ENCODE data around the gene MAP4K2.

Gene MAP4K2

DNA sequence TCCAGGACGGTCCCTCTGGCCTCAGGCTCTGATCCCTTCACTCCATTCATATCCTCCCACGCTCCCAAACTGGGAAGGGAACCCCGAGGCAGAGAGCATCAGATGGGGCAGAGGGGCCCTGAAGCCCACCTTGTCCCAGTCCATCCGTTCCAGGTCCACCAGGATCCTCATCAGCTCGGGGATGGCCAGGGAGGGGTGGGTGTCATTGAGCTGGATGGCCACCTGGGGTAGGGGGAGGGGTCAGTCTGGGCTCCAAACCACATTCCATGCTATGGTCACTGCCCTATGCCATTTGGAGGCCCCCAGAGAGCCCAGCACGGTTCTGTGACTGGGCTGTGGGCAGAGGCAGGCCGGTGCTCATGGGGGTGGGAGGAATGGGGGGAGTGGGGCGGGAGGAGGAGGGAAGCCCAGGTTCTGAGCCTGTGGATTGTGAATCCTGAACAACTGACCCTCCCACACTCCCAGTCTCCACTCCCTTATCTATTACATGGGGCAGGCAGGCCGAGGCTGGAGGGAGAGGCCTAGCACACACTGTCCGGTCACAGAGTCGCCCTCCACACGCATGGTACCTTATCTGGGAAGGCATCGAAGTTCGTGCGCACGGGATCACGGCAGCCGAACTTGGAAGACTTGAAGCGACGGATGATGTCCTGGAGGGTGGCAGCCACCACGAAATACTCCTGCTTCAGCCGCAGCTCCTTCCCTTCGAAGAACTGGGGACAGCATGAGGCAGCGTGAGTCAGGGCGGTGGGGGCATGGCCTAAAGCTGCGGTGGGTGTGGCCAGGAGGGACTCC, 48.7 kb downstream of the MAP4K2 start:
- DNase-seq: no peak

DNA sequence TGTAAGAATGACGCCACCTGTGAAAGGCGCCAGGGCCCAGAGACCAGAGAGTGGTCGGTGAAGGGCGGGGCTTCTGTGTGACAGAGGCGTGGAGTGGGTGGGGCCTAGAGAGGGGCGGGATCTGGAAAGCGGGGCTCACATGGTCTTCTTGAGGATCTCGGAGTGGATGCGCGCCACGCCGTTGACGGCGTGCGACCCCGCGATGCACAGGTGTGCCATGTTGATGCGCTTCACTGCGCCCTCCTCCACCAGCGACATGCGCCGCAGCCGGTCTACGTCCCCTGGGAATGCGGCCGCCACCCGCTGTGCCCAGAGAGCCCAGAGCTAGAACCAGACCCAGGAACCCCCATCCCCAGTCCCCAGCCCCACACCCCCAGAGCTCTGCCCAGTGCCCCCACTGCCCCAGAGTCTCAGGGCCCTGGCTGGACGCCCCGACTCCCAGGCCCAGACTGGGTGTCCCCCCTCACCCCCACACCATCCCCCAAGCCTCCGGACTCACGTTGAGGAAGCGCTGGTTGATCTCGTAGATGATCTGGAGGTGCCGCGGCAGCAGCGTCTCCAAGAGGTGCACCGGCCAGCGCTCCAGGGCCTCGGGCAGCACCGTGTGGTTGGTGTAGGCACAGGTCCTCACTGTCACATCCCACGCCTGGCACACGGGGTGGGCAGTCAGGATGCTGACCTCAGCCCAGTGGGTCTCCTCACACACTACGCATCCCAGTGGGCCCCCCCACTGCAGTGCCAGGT, 49.5 kb downstream of the MAP4K2 start:
- DNase-seq: no peak

DNA sequence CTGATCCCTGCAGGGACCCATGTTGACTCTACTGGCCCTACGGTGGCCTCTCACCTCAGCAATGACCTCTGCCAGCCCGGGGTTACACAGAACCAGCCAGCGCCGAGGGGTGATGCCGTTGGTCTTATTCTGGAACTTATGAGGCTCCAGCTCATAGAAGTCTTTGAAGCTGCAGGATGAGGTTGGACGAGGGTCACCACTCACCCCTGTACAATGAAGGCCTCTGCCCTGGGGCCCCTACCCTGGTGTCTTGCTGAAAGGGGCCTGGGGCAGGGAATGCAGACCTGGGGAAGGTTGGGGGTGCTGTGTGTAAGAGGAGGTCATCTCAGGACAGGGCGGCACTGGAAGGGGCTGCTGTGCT, 50.0 kb downstream of the MAP4K2 start:
- DNase-seq: no peak

DNA sequence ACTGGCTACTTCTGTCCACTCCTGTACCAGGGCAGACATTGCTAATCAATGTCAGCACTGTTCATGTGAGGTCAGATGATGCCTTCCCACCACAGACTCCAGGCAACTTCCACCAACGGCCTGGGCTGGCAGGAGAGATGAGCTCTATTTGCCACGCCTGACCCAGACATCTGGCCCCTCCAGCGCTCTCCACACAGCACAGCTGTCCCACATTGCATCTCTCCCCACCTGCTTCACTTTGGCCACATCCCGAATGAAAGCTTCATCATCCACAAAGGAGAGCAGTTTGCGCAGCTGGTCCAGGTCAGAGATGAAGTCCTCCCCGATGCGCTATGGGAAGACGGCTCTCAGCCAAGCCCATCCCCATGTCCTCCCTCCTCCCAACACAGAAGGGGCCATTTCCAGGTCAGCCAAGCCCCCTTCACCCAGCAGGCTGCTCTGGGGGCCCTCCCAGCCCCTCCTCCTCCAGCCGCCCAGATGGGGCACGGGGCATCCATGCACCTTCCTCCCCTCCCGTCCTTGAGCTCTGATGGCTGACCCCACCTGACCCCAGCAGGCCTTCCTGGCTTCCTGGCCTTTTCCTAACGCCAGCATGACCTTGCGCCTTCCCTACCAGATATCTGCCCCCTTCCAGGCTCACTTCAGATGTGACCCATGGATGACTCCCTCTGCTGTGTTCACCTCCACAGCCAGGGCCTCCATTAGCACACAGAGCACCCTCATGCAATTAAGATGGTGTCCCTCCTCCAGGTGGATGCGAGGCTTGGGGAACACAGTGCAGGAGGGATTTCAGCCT, 50.6 kb downstream of the MAP4K2 start:
- no peak for DNase-seq

DNA sequence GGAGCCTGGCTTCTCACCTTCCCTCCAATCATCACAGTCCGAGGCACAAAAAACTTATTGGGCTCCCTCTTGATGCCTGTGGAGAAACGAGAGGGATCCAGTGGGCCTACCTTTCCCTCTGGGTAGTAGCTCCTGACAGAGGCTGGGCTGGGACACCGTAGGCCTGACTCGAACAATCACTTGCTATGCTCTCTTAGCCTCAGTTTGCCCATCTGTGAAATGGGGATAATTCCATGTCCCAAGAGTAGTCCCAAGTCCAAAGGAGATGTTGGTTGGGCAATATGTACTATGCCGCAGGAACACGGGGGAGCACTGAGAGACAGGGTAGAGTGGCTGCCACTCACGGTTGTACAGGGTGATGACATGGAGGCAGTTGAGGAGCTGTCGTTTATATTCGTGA, 51.4 kb downstream of the MAP4K2 start:
- DNase-seq: no peak

DNA sequence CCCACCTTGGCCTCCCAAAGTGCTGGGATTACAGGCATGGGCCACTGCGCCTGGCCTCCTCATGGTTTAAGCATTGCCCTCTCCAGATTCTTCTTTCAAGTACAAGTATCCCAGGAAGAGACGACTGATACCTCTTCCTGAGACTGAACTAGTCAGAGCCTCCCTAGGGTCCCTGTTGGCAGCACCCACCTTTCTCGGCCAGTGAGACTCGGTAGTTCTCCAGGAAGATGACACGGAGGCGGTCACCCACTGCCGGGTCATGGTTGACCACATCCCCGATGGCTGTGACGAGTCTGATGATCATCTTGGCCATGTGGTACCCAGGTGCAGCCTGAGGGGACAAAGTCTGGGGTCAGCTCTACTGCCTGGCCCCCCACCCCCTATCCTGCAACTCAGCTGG, 51.9 kb downstream of the MAP4K2 start:
- DNase-seq: no peak

DNA sequence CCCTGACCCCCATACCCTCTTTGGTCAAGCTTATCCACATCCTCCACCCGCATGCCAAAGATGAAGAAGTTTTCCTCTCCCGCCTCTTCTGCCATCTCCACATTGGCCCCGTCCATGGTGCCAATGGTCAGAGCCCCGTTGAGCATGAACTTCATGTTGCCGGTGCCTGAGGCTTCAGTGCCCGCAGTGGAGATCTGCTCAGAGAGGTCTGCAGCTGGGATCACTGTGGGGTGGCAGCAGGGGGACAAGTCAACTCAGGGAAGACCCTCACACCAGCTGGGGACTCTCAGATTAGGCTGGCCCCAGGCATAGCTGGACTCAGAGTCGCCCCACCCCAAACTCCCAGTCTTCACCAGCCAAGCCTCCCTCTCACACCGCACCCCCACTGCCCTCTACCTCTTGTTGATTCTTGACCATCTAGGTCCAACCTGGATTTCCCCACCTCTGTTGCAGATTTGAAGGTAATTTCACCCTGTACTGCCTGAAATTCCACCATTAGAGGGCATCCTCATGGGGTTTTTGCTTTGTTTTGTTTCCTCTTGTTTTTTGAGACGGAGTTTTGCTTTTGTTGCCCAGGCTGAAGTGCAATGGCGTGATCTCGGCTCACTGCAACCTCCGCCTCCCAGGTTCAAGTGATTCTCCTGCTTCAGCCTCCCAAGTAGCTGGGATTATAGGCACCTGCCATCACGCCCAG, 52.5 kb downstream of the MAP4K2 start:
- DNase-seq: no peak

DNA sequence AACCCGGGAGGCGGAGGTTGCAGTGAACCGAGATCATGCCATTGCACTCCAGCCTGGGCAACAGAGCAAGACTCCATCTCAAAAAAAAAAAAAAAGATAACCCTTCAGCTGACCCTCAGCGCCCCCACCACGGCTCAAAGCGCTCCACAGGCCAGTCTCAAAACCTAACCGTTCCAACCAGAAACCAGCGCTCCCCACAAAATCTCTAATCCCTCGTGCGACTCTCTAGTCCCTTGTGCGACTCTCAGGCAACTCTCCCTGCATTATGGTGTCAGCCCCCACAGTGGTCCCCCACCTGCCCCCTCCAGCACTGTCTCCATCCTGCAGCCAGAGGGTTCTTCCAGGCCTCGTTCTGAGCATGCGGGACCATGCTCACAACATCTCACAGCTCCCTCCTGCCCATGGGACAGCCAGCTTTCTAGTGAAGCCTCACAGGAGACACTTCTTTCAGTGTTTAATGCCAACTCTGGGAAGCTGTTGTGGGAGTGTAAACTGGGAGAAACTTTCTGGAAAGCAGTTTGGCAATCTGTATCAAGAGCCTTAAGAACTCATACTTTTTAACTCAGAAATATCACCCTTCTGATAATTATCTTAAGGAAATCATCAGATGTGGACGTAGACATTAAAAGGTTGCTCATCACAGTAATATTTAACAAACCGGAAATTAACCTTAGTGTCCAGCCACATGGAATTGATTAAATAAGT, 54.9 kb downstream of the MAP4K2 start:
- DNase-seq: peak; percentile 87

DNA sequence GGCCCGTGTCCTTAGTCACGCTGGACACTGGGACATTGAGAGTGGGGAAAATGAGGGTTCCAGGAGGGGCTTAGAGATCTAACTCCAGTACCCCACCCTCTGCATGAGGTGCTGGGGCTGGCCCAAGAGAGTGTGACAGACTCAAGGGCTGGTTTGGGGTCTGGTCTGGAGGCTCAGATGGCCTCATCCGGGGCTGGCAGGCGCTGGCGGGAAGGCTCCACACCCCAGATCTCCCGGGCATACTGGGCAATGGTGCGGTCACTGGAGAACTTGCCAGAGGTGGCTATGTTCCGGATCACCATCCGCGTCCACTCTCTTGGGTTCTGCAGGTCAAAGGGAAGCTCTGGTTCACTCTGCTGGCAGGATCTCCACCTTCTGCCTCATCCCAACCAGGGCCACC, 56.5 kb downstream of the MAP4K2 start:
- DNase-seq: no peak

DNA sequence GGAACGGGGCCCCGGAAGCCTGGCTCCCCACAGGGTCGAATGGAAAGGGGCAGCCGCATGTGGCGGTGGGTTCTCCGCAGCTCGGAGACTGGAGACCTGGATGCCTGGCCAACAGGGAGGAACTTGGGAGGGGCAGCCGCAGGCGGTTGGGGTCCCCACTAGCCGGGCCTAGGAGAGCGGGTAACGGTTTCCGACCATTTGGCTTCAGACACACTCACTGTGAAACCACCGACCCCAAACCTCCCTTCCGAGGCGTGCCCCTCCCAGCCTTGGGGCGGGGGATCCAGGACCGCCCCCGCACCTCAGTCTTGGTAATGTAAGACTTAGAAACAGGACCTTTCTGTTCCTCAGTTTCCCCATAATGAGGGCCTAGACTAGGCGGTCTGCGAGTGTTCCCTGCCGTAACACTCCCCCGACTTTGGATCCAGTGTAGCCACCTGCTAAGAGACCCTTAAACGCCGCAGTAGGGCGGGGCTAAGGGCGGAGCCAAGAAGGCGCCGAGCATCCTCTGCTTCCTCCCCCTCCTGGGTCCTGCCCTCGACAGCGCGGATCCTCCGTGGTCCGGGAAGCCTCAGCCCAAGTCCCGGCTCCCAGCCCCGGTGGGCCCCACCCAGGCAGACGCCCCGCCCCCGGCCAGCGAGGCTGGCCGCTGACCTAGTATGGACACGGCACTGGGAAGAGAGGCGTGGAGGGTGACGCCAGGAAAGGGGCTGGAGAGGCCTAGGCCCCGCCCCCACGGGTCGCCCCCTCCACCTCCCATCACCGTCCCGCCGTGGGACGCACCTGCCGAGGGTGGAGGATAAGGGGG, 57.3 kb downstream of the MAP4K2 start:
- DNase-seq: no peak

DNA sequence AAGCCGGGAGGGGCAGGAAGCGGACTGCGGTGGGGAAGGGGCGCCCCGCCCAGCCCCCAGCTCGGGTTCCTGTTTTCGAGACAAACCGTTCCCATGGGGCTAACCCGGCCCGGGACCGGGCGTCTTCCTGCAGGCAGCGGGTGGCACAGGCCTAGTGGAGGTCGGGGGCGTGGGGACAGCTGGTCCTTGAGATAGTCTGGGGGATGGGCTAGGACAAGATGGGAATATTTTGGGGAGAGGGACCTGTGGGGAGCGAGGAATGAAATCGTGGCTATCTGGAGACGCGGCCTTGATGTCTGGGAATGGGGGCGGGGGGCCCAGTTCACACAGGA, 57.9 kb downstream of the MAP4K2 start:
- DNase-seq: no peak

DNA sequence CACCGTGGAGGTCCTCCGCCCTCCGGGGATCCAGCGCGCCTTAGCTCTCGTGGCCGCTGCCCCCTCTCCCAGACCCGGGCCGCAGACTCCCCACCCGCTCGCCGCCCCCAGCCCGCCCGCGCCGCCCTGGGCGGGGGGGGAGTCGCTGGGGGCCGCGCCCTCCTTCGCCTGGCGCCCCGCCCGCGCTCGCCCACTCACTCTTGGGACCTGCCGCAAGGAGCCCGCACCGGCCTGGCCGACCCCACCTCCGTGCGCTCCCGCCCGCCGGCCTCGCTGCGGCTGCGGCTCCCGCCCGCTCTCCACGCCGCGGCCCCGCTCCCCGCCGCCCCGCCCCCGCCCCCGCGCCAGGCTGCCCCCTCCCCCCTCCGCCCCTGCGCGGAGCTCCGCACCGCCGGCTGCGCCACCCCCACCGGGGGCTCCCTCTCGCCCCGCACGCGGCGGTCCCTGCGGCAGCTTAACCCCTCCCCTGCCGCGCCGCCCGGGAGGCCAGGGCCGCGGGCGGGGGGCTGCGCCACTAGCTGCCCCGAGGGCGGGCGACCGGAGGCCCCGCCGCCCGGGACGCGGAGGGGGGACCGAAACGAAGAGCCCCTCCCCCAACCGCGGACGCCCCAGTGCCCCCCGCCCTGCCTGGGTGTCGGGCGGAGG, 58.3 kb downstream of the MAP4K2 start:
- no peak for DNase-seq

DNA sequence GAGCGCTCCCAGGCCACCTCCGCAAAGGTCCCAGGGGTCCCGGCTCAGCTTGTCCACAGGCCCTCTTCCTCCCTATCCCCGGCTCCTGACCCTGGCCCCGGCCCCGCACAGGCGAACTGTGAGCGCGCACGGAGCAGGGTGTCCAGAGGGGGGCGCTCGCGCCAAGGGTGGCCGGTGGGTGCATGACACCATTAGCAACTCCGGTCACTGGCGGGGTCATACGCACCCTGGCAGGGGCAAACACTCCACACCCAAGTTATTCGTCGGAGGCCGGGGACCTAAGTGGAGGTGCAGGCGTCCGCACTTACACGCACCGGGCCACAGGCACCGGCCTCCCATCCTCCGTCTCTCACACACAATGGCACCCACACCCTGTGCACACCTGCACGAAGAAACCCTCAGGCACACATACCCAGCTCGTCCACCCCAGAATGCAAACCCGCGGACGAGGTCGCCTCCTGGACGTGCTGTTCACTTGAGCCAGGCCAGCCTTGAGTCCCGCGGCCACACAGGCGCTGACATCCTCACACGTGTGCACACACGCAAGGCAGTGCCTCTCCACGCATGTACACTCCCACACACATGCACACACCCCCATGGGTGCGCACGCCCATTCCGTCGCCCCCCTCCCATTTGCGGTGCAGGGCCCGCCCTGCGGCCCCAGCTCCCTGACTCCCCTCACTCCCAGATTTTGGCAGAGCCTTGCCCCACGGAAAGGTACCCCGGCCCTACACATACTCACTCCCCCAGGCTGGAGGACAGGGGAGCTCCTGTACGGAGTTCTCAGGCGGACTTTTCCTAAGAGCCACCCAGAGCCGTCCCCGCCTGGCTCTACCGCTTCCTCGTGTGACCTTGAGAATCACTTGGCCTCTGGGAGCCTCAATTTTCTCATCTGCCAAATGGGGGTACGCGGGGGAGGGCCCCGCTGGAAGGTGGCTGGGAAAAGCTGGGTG, 59.1 kb downstream of the MAP4K2 start, which contains the start of gene RASGRP2:
RASGRP2 (minus strand) TSS at position 552 of the 953 bp plus-strand sequence. CDS start 1,276 bp downstream, outside the sequence.
- DNase-seq: no peak

DNA sequence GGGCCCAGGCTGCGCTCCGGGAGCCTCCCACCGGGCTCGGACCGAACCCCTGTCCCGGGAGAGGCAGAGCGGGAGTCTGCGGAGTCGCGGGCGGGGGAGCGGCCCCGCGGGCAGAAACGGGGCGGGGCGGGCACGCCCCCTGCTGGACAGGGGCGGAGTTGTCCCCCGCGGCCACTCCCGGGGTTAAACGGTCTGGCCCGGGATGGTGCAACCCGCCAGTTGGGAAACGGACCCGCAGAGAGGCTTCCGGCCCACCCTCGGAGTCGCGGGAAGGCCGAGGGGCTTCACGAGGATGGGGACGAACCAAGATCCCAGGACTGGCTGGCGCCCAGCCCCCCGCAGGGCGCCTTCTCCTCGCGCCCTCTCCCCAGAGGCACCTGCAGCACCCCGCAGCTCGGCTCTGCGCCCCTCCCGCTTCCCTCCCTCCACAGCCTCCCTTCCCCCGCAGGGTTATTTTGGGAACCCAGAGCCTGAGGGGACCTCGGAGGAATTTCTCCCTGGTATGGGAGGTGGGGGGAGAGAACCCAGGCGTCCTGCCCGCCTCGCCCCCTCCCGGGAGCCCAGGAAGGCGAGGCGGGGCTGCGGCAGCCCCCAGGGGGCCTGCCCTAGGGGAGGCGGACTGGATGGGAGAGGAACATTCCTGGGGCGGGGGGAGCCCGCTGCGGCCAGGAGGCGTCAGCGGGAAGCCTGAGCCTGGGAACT, 60.0 kb downstream of the MAP4K2 start:
- no peak for DNase-seq

DNA sequence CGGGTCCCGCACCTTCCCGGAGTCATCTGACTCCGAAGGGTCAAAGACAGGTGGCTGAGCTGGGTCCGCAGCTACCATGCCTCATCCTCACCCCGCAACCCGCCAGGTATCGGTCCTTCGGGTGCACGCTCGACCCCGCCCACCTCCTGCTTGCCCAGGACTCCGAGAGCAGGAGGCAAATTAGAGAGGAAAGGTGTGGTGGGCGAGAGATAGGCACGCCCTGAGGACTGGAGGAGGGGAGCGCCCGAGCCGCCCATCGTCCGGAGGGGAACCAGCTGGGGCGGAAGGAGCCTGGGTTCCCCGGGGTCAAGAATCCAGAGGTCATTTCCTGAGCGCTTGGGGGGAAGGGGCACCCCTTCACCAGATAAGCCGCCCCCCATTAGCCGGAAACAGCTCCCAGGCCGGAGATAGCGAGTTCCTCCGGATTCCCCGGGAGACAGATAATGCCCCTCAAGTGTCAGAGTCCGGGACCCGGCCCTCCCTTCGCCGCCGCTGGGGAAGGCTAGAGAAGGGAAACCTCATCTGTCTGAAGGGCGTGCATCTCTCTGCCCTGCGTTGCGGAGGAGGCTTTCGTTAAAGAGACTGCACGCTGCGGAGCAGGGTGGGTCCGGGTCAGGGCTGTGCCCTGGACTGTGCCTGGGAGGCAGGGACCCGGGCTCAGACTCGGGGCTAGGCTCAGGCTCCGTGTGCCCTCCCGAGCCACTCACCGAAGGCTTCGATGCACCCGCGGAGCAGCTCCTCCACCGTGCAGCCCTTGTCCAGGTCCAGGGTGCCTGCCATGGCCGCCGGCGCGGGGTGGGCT, 60.7 kb downstream of the MAP4K2 start:
- DNase-seq: no peak

DNA sequence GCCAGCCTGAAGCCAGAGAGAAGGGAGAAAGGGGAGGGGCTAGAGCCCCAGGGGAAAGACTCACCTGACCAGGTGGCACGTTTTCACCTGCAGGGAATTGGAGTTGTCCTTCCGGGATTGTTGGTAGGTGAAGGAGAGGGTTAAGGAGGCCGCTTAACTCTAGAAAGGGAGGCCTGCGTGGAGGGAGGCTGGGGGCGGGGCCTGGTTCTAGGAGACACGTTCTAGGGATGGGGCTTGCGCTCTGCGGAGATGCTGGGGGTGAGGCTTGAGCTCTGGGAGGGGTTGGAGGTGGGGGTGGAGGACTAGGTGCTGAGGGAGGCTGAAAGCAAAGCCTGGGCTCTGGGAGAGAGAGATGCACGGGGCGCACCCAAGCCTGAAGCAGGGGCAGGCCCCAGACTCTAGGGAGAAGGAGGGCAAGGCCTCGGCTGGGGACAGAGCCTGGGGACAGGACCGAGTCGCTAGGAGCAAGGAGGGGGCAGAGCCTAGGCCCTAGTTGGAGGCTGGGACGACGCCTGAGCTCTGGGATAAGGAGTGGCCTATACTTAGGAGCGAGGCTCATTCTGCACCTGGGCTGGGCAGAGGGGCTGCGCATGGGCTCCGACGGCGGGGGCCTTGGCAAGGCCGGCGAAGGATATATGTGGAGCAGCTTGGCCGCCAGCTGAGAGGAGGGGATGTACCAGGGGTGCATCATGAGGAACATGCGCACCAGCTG, 61.5 kb downstream of the MAP4K2 start:
- no peak for DNase-seq

DNA sequence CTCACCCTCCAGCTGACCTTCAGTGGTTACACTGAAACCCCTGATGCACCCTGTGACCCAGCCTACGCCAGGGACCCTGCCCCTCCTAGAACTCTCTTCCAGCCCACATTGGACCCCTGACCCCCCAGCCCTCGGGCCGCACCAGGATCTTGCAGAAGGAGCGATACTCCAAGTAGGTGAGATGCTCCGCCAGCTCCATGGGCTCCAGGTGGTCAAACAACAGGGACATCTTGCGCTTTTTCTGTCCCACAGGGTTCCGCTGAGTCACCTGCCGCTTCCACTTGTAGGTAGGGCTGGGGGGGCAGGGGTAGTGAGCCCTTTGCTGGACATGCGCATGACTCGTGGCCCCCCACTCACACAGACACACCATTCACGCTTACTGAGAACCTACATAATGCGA, 63.1 kb downstream of the MAP4K2 start:
- no peak for DNase-seq

Measured in fibroblast of skin of abdomen (primary cell).